ENCODE results near the gene MBNL2. TPM values are rescaled to one million over a fixed set of nuclear protein-coding genes. Genes with fewer than 3 reads are reported as not detected.

The MBNL2 gene
- total RNA-seq, 2 experiments from 2014 or later, result 2.7 to 7.4 TPM

DNA sequence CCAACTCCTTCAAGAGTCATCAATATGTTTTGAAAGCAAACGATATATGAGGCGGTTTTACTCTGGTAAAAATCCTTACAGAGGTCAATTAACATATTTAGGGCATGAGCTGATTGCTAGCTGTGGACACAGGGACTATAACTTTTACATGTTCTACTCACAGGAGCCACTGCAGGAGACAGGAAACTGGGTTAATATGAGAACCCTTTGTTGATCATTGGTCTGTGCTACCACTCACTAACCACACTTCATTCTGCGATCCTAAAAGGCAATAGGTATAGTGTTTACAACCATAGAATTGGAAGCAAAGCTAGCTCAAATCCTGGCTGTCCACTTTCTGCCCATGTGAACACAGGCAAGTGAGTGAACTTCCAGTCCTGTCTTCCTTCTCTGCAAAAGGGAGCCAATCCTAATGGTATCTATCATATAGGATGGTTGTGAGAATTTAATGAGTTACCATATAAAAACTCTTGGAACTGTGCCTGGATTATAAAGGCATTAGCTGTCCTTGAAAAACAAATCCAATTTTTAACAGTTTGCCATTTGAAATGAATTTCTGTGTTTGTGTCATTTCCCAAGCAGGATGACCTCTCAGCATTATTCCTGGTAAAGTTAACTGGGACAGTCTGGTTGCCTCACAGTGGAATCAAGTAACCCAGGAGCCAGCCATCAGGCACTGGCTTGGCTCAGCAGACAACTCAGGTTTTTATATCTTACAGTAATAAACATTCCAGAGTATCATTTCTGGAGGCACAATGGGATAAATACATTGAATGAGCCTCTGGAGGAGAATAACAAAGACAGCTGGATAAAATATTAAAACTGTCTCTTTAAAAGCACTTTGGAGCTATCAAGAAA lies 182.0 kb downstream of the MBNL2 start:
- Histone ChIP-seq H3K36me3 (ENCODE audit: insufficient read depth, low read length) (no peaks in the 10 kb centered on the region), H3K27ac (ENCODE audit: low read depth, low read length, poor library complexity, severe bottlenecking) (no peak overlapping the region), H3K4me3 (ENCODE audit: low read depth, low read length, poor library complexity, severe bottlenecking) (no peak overlapping the region), H3K9me2 (ENCODE audit: insufficient read depth, low read length) (no peaks in the 10 kb centered on the region), H4K20me1 (ENCODE audit: insufficient read depth, low read length) (no peaks in the 10 kb centered on the region), H3K4me2 (ENCODE audit: low read length) (no peak overlapping the region), H3K9me3 (ENCODE audit: low read length) (no peaks in the 10 kb centered on the region), H2AFZ (ENCODE audit: low read length) (no peak overlapping the region), H3K79me2 (ENCODE audit: insufficient read depth, low read depth, low read length) (no peaks in the 10 kb centered on the region), H3K4me1 (ENCODE audit: insufficient read depth, low read length, poor library complexity, severe bottlenecking) (no peaks in the 10 kb centered on the region)
- DNase-seq (ENCODE audit: low spot score), result no peak
- no peak for TF ChIP-seq EZH2phosphoT487 (IDR thresholded peaks at IDR 0.05; ENCODE audit: borderline replicate concordance, low read depth, low read length)
- TF ChIP-seq, protein P1, sequence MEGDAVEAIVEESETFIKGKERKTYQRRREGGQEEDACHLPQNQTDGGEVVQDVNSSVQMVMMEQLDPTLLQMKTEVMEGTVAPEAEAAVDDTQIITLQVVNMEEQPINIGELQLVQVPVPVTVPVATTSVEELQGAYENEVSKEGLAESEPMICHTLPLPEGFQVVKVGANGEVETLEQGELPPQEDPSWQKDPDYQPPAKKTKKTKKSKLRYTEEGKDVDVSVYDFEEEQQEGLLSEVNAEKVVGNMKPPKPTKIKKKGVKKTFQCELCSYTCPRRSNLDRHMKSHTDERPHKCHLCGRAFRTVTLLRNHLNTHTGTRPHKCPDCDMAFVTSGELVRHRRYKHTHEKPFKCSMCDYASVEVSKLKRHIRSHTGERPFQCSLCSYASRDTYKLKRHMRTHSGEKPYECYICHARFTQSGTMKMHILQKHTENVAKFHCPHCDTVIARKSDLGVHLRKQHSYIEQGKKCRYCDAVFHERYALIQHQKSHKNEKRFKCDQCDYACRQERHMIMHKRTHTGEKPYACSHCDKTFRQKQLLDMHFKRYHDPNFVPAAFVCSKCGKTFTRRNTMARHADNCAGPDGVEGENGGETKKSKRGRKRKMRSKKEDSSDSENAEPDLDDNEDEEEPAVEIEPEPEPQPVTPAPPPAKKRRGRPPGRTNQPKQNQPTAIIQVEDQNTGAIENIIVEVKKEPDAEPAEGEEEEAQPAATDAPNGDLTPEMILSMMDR (conservative IDR thresholded peaks at IDR 0.05; ENCODE audit: low read length), result no peak
- BruUV-seq (replicated peaks), result no TSS peak
- intact Hi-C loops (cut with micrococcal nuclease; ENCODE audit: unreplicated experiment), result no loop called here
- ChIA-PET POLR2A (no interaction called here), CTCF (ENCODE audit: unreplicated experiment) (no interaction called here)

DNA sequence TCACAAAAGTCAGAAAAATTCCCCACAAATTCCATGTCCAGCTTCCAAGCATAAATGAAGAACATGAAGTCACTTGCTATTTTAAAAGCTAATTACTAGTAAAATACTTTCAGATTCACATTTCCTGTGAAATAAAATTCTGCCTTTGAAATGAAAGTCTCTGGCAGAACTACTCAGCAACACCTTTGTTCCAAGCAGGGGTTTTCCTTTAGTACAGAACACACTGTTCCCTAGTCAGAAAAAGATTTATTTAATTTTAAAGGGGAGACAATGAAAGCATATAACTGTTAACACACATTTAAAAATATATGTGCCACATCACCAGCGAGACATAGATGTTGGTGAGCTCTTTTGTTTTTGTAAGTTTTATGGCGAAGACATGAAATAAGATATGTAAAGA lies 185.4 kb downstream of the MBNL2 start:
- CTCF ChIA-PET (ENCODE audit: unreplicated experiment), result no interaction called here

More for the DNA sequence above, 185.4 kb downstream of the MBNL2 start:
- POLR2A ChIA-PET, result interaction anchor here (0.7 to 1.6 kb wide), 2 partner anchors 9 to 16 kb away, joined by 4 to 5 read pairs; no protein-coding TSS in a partner anchor
- Histone ChIP-seq H3K9me2 (ENCODE audit: insufficient read depth, low read length) (no peaks in the 10 kb centered on the region), H3K27ac (ENCODE audit: low read depth, low read length, poor library complexity, severe bottlenecking) (no peak overlapping the region), H4K20me1 (ENCODE audit: insufficient read depth, low read length) (no peaks in the 10 kb centered on the region), H3K9me3 (ENCODE audit: low read length) (no peaks in the 10 kb centered on the region), H3K4me1 (ENCODE audit: insufficient read depth, low read length, poor library complexity, severe bottlenecking) (no peaks in the 10 kb centered on the region), H2AFZ (ENCODE audit: low read length) (no peak overlapping the region), H3K79me2 (ENCODE audit: insufficient read depth, low read depth, low read length) (no peaks in the 10 kb centered on the region), H3K4me2 (ENCODE audit: low read length) (no peak overlapping the region), H3K4me3 (ENCODE audit: low read depth, low read length, poor library complexity, severe bottlenecking) (no peak overlapping the region), H3K36me3 (ENCODE audit: insufficient read depth, low read length) (no peaks in the 10 kb centered on the region)
- intact Hi-C loops (cut with micrococcal nuclease; ENCODE audit: unreplicated experiment), result no loop called here
- no peak for TF ChIP-seq EZH2phosphoT487 (IDR thresholded peaks at IDR 0.05; ENCODE audit: borderline replicate concordance, low read depth, low read length)
- TF ChIP-seq, protein P1 (conservative IDR thresholded peaks at IDR 0.05; ENCODE audit: low read length), result no peak
- no peak for DNase-seq (ENCODE audit: low spot score)
- no TSS peak for BruUV-seq (replicated peaks)

Data from OCI-LY7 (cell line).